Ishikawa (cell line): Measurements from ENCODE around the gene KCNN1.

Experiments used
- CREB1 ChIP-seq: IDR thresholded peaks from 2 replicates; pipeline ENCODE4 v1.6.1; 2012; ENCODE audit warnings: low read depth
- REST ChIP-seq: IDR thresholded peaks from 2 replicates; pipeline ENCODE4 v1.6.1; 2012; ENCODE audit warnings: low read depth, mild to moderate bottlenecking
- TEAD4 ChIP-seq: IDR thresholded peaks from 2 replicates; pipeline ENCODE4 v1.6.1; 2012
- ZBTB7A ChIP-seq: IDR thresholded peaks from 2 replicates; pipeline ENCODE4 v1.6.1; 2012; ENCODE audit warnings: low read depth
- TF ChIP-seq, protein P1 (sequence below): IDR thresholded peaks from 2 replicates; pipeline ENCODE4 v1.6.1; 2012

- TF ChIP-seq TEAD4 (no peak), REST (no peak), ZBTB7A (no peak), CREB1 (no peak)
- TF ChIP-seq, protein P1, sequence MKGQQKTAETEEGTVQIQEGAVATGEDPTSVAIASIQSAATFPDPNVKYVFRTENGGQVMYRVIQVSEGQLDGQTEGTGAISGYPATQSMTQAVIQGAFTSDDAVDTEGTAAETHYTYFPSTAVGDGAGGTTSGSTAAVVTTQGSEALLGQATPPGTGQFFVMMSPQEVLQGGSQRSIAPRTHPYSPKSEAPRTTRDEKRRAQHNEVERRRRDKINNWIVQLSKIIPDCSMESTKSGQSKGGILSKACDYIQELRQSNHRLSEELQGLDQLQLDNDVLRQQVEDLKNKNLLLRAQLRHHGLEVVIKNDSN, result no peak
These were observed 23.4 kb upstream of the KCNN1 start for GRCh38 chr19:17943274-17944221.
